ENCODE data around the gene PTPMT1.
"Not testable (repeated sequence)": the region's sequence is repeated elsewhere in the genome, so short reads cannot be mapped to it uniquely, and the experiment has no call there.

GRCh38 chr11:47546274-47546673 is 19.1 kb upstream of the PTPMT1 start:
- TF ChIP-seq POLR2A (IDR thresholded peaks at IDR 0.05; ENCODE audit: low read depth, low read length); TAF1 (IDR thresholded peaks at IDR 0.05; ENCODE audit: borderline replicate concordance, low read depth, low read length); POLR2AphosphoS5 (IDR thresholded peaks at IDR 0.05; ENCODE audit: low read depth, low read length): not testable (repeated sequence)

Measured in GM12892 (cell line).